Esophagus squamous epithelium (tissue), 4 donors: ENCODE results near the gene TALDO1.

ENCODE experiments used
- POLR2A ChIP-seq, 4 donors: fragments of 450-650 bp; IDR thresholded peaks; one replicate each; pipeline ENCODE4 v1.6.1; 2017; ENCODE audit warnings: antibody characterized with exemption in 4 of 4, mild to moderate bottlenecking in 4 of 4, moderate library complexity in 3 of 4
- TF ChIP-seq, protein P1 (sequence below), 6 experiments: fragments of 450-650 bp in 4 of 6; fragments of 200-600 bp in 2 of 6; sonication (generic) in 2 of 6; IDR thresholded peaks; one replicate each; pipeline ENCODE4 v1.5.1; 2016 to 2019; ENCODE audit warnings: antibody characterized with exemption in 6 of 6, mild to moderate bottlenecking in 4 of 6, moderate library complexity in 4 of 6

GRCh38 chr11:790721-791564 lies 43.7 kb downstream of the TALDO1 start:
- TF ChIP-seq, protein P1, sequence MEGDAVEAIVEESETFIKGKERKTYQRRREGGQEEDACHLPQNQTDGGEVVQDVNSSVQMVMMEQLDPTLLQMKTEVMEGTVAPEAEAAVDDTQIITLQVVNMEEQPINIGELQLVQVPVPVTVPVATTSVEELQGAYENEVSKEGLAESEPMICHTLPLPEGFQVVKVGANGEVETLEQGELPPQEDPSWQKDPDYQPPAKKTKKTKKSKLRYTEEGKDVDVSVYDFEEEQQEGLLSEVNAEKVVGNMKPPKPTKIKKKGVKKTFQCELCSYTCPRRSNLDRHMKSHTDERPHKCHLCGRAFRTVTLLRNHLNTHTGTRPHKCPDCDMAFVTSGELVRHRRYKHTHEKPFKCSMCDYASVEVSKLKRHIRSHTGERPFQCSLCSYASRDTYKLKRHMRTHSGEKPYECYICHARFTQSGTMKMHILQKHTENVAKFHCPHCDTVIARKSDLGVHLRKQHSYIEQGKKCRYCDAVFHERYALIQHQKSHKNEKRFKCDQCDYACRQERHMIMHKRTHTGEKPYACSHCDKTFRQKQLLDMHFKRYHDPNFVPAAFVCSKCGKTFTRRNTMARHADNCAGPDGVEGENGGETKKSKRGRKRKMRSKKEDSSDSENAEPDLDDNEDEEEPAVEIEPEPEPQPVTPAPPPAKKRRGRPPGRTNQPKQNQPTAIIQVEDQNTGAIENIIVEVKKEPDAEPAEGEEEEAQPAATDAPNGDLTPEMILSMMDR (IDR thresholded peaks at IDR 0.05) = no peak
- TF ChIP-seq POLR2A (IDR thresholded peaks at IDR 0.05) = no peak
